ENCODE measurements around the gene PMPCB. TPM values are rescaled to one million over a fixed set of nuclear protein-coding genes. Genes with fewer than 3 reads are reported as not detected.

PMPCB gene
- total and polyA plus RNA-seq, 10 of the 15 experiments (the other 5 are each of a cell fraction or from before 2014, with no cell fraction given), result 70.3 to 163 (median 102) TPM

- peak overlapping the region; percentile 82 for H3K9ac ChIP-seq (ENCODE audit: control insufficient read depth, insufficient read depth, low read length)
- H3K36me3 ChIP-seq (ENCODE audit: control insufficient read depth in 2 of 2, insufficient read depth in 2 of 2, low read length in 1 of 2), result peaks cover 0 to 12% of the 10 kb centered on the region in 2 experiments; a peak in 3 of 4 replicates
- H3K27ac ChIP-seq (ENCODE audit: control insufficient read depth, insufficient read depth), result peak overlapping the region; percentile 76
- ChIA-PET RAD21 (ENCODE audit: unreplicated experiment) (interaction anchor here (1.5 to 2.6 kb wide), 2 partner anchors 20 to 109 kb away, joined by 5 to 14 read pairs; no protein-coding TSS in a partner anchor), POLR2A (interaction anchor here (1.4 kb wide), 1 partner anchor 17 kb away, joined by 3 read pairs; no protein-coding TSS in a partner anchor), CTCF (interaction anchor here (1.0 to 6.1 kb wide), 5 partner anchors 17 to 111 kb away, joined by 3 to 39 read pairs (median 4); no protein-coding TSS in a partner anchor), SMC1A (ENCODE audit: uncharacterized antibody, unreplicated experiment) (interaction anchor here (0.6 to 4.5 kb wide), 6 partner anchors 9 to 369 kb away, joined by 3 to 28 read pairs (median 4); partner anchors contain the start of gene PSMC2)
- ATAC-seq, result no peak
- DNase-seq (ENCODE audit: low read depth, low spot score), result no peak
- in situ Hi-C loops (cut with MboI), result loop anchor here (5.0 to 25.0 kb wide), 2 partner anchors 109 to 864 kb away; no protein-coding TSS in a partner anchor
- peak; percentile 74 for FAIRE-seq
- no peaks in the 10 kb centered on the region for H3K27me3 ChIP-seq (replicated peaks in 1 of 2; ENCODE audit: control insufficient read depth in 2 of 2, insufficient read depth in 2 of 2, low read length in 1 of 2)
- H3K4me3 ChIP-seq, result peak overlapping the region; percentile 71
- no TSS peak for BruUV-seq (replicated peaks)
- no peak for TF ChIP-seq BHLHE40 (IDR thresholded peaks at IDR 0.05; ENCODE audit: borderline replicate concordance in 1 of 2, low read depth in 2 of 2, low read length in 1 of 2)
- TF ChIP-seq FOXM1 (IDR thresholded peaks at IDR 0.05; ENCODE audit: low read depth, low read length), result no peak
- no peak for TF ChIP-seq POLR2A (IDR thresholded peaks at IDR 0.05; ENCODE audit: low read depth, low read length)
- no peak for TF ChIP-seq MYC (IDR thresholded peaks at IDR 0.05; ENCODE audit: insufficient read depth, insufficient read length, insufficient replicate concordance, low read length, severe bottlenecking)
- TF ChIP-seq TCF7 (IDR thresholded peaks at IDR 0.05; ENCODE audit: borderline replicate concordance), result no peak
- no peak for TF ChIP-seq MTA3 (IDR thresholded peaks at IDR 0.05; ENCODE audit: borderline replicate concordance, low read length)
- no peak for TF ChIP-seq RFX5 (IDR thresholded peaks at IDR 0.05; ENCODE audit: low read depth, low read length)
- no peak for TF ChIP-seq TAF1 (IDR thresholded peaks at IDR 0.05; ENCODE audit: borderline replicate concordance, low read depth, low read length)
- no peak for TF ChIP-seq CBX5 (IDR thresholded peaks at IDR 0.05; ENCODE audit: low read depth)
- TF ChIP-seq MLLT1 (IDR thresholded peaks at IDR 0.05), result no peak
- TF ChIP-seq CHD4 (IDR thresholded peaks at IDR 0.05), result no peak
- no peak for TF ChIP-seq TARDBP (IDR thresholded peaks at IDR 0.05; ENCODE audit: borderline replicate concordance)
- peaks cover 28% of the 10 kb centered on the region for H3K79me2 ChIP-seq (ENCODE audit: control insufficient read depth, insufficient read depth, low read length)
- H3K4me1 ChIP-seq (ENCODE audit: control insufficient read depth, insufficient read depth, low read length), result peaks cover 3% of the 10 kb centered on the region; the same call in 1 of the 2 replicates
- no peak overlapping the region; the same call in 1 of the 2 replicates for H2AFZ ChIP-seq (ENCODE audit: control insufficient read depth, low read depth, low read length)
- 3% methylated on average over 7 of the region's 7 CpGs for WGBS (ENCODE audit: insufficient coverage, insufficient replicate concordance, low lambda C conversion rate, missing lambda C conversion rate)
- H4K20me1 ChIP-seq (ENCODE audit: control insufficient read depth, insufficient read depth), result no peaks in the 10 kb centered on the region
- intact Hi-C loops (cut with micrococcal nuclease; ENCODE audit: unreplicated experiment), result loop anchor here (1.0 kb wide), 2 partner anchors 46 to 109 kb away; partner anchors contain the start of gene DNAJC2
- no peaks in the 10 kb centered on the region for H3K9me3 ChIP-seq (replicated peaks; ENCODE audit: control insufficient read depth, insufficient read depth, low read length)
- H3K4me2 ChIP-seq (ENCODE audit: control insufficient read depth, insufficient read depth), result peak overlapping the region; percentile 91
These were observed 573 bp downstream of the PMPCB start for GRCh38 chr7:103297837-103298179.

Measured in GM12878 (cell line).